CD4-positive, alpha-beta memory T cell (primary cell): ENCODE data around the gene EFNB2. TPM values are rescaled to one million over a fixed set of nuclear protein-coding genes. Genes with fewer than 3 reads are reported as not detected.

Source experiments
- CTCF ChIA-PET: fragments of 350-600 bp; sonication (Branson Sonifier 250); formaldehyde crosslinking; loops from one replicate; lab custom pipeline; 2021; ENCODE audit warnings: inconsistent platforms; ENCODE audit not compliant: partially characterized antibody; lab: Charles Lee
- POLR2A ChIA-PET: fragments of 350-600 bp; sonication (Branson Sonifier 250); formaldehyde crosslinking; loops from one replicate; lab custom pipeline; 2021; ENCODE audit not compliant: partially characterized antibody; lab: Charles Lee
- DNase-seq, 5 donors: peaks; one replicate each; pipeline versions ENCODE4 v3.0.0 to v3.0.0-alpha.2; 2020 to 2022; ENCODE audit warnings: mixed read lengths in 1 of 5
- H3K27ac ChIP-seq: one replicate; pipeline ENCODE4 v1.7.0; 2013; ENCODE audit warnings: low read depth, low read length
- H3K27me3 ChIP-seq: 2 replicates; pipeline ENCODE4 v1.7.0; 2013; ENCODE audit warnings: mild to moderate bottlenecking, low read length, moderate library complexity; ENCODE audit not compliant: insufficient read depth
- H3K36me3 ChIP-seq: 2 replicates; pipeline ENCODE4 v1.7.0; 2013; ENCODE audit warnings: mild to moderate bottlenecking, low read length, moderate library complexity; ENCODE audit not compliant: insufficient read depth
- H3K4me1 ChIP-seq: 2 replicates; pipeline ENCODE4 v1.7.0; 2013; ENCODE audit warnings: mild to moderate bottlenecking, low read length, moderate library complexity; ENCODE audit not compliant: insufficient read depth
- H3K4me3 ChIP-seq, 2 donors: one replicate each; pipeline ENCODE4 v1.7.0; 2013; ENCODE audit warnings: low read length in 2 of 2, mild to moderate bottlenecking in 1 of 2
- H3K9me3 ChIP-seq, 2 donors: one replicate each; pipeline ENCODE4 v1.7.0; 2013; ENCODE audit warnings: low read length in 2 of 2, control low read depth in 1 of 2; ENCODE audit not compliant: control insufficient read depth in 1 of 2
- H3K27ac Mint-ChIP-seq, 7 donors: one replicate each; pipeline ENCODE4 v1.8.0; 2020 to 2021; ENCODE audit warnings: mixed read lengths in 7 of 7, mild to moderate bottlenecking in 6 of 7, inconsistent platforms in 3 of 7, moderate library complexity in 3 of 7
- H3K27me3 Mint-ChIP-seq, 2 donors: one replicate each; pipeline ENCODE4 v1.8.0; 2020 to 2021; ENCODE audit warnings: mixed read lengths in 2 of 2
- H3K36me3 Mint-ChIP-seq, 2 donors: one replicate each; pipeline ENCODE4 v1.8.0; 2020 to 2021; ENCODE audit warnings: mixed read lengths in 2 of 2, inconsistent platforms in 1 of 2, mild to moderate bottlenecking in 1 of 2
- H3K4me1 Mint-ChIP-seq, 4 donors: one replicate each; pipeline ENCODE4 v1.8.0; 2020 to 2021; ENCODE audit warnings: mixed read lengths in 4 of 4, mild to moderate bottlenecking in 1 of 4
- H3K4me3 Mint-ChIP-seq, 8 donors: one replicate each; pipeline ENCODE4 v1.8.0; 2020 to 2021; ENCODE audit warnings: mixed read lengths in 8 of 8, mild to moderate bottlenecking in 7 of 8, moderate library complexity in 6 of 8, inconsistent platforms in 3 of 8
- H3K9me3 Mint-ChIP-seq, 8 donors: one replicate each; pipeline ENCODE4 v1.8.0; 2020 to 2021; ENCODE audit warnings: mixed read lengths in 8 of 8, mild to moderate bottlenecking in 5 of 8, inconsistent platforms in 3 of 8, moderate library complexity in 1 of 8
- intact Hi-C: fragments of 100-400 bp; cut with micrococcal nuclease; formaldehyde crosslinking; loops from one replicate; pipeline ENCODE4 v1.15.1; 2023
- polyA plus RNA-seq, 2 donors: library from polyadenylated mRNA; unstranded; fragments of 300-500 nt; fragmentation: Illumina TruSeq; gene quantifications; one replicate each; pipeline ENCODE4 v1.2.3, GENCODE V29; 2021
- total RNA-seq, 2 experiments: library from RNA; stranded (reverse); gene quantifications; one replicate each; pipeline ENCODE4 v1.2.3, GENCODE V29; 2021

The EFNB2 gene
- total and polyA plus RNA-seq, 4 experiments from 2014 or later: 0.05 to 0.38 (median 0.25) TPM; not detected in 1

DNA sequence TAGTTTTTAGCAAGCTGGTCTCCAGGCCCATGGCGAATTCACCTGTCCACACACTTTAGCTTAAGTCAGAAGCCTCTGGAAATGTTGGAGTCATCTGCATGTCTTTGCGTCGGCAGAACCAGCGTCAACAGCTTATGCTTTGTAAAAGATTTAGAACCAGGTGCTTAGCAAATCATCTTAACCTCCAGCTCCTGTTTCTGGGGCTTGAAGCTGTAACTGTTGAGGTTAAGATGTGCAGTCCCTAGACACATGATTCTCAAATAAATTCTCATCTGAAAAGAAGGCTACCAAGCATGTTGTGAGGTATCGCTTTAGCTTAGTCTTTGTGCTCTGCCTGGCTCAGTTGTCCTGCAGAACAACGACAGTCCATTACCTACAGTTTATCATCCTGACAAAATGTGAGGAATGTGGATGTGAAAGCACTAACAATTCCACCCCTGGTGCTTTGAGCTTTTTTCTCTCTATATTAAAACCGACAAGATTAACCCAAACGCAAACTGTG, 4.4 kb downstream of the EFNB2 start:
- CTCF ChIA-PET: interaction anchor here (0.7 kb wide), 1 partner anchor 22 kb away, joined by 3 read pairs; no protein-coding TSS in a partner anchor
- H3K27me3 ChIP-seq: peaks cover 8% of the 10 kb centered on the region
- no peak for DNase-seq

DNA sequence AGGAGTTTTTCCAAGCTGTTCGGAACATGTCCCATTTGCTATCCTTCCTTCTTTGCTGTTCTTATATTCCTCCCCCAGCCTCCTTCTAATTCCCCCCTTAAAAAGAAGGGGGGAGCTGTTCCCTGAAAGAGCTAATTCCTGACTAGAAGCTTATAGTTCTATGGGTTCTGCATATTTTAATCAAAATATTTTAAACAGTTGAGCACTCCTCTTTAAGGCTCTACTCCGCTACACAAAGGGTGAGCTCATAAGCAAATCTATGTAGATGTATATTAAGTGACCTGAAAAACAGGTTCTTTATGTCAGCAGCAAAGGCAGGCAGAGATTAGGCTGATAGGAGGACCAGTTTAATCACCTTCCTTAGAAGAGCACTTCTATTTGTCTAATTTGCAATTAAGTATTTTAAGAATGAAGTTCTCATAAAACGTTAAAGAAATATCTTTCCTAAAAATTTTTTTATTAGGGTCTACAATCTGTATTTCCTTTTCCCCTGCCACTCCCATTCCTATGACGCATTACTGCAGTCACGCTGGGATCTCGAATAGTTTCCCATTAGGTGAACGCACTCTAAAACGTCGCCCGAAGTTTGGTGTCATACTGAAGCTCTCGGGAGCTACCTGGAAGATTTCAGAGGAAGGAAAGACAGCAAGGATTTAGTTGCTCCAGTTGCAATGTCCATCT, 5.2 kb downstream of the EFNB2 start:
- Mint-ChIP-seq H3K27ac (no peak overlapping the region), H3K4me1 (peaks cover 8 to 15% (median 14%) of the 10 kb centered on the region in 4 donors), H3K9me3 (no peaks in the 10 kb centered on the region), H3K36me3 (peaks cover 0 to 2% of the 10 kb centered on the region in 2 donors), H3K4me3 (no peak overlapping the region), H3K27me3 (peaks cover 31 to 49% of the 10 kb centered on the region in 2 donors)
- no peaks in the 10 kb centered on the region for H3K36me3 ChIP-seq
- no peak for DNase-seq
- no peaks in the 10 kb centered on the region for H3K9me3 ChIP-seq
- peaks cover 8% of the 10 kb centered on the region for H3K27me3 ChIP-seq
- H3K4me1 ChIP-seq: peaks cover 24% of the 10 kb centered on the region
- H3K27ac ChIP-seq: no peak overlapping the region
- intact Hi-C loops: loop anchor here (10.0 kb wide), 1 partner anchor 1396 kb away; no protein-coding TSS in a partner anchor
- ChIA-PET POLR2A (no interaction called here), CTCF (interaction anchor here (0.7 kb wide), 1 partner anchor 21 kb away, joined by 3 read pairs; no protein-coding TSS in a partner anchor)
- no peak overlapping the region for H3K4me3 ChIP-seq

More for the DNA sequence above, 4.4 kb downstream of the EFNB2 start:
- H3K9me3 ChIP-seq: no peaks in the 10 kb centered on the region
- H3K9me3 Mint-ChIP-seq: no peaks in the 10 kb centered on the region
- POLR2A ChIA-PET: no interaction called here
- peaks cover 0 to 2% of the 10 kb centered on the region in 2 donors for H3K36me3 Mint-ChIP-seq
- no peak overlapping the region for H3K4me3 ChIP-seq
- no peaks in the 10 kb centered on the region for H3K36me3 ChIP-seq
- intact Hi-C loops: loop anchor here (10.0 kb wide), 1 partner anchor 1396 kb away; no protein-coding TSS in a partner anchor
- H3K4me3 Mint-ChIP-seq: no peak overlapping the region
- H3K27ac Mint-ChIP-seq: no peak overlapping the region
- peaks cover 27 to 45% of the 10 kb centered on the region in 2 donors for H3K27me3 Mint-ChIP-seq
- peaks cover 8 to 15% (median 14%) of the 10 kb centered on the region in 4 donors for H3K4me1 Mint-ChIP-seq
- H3K4me1 ChIP-seq: peaks cover 24% of the 10 kb centered on the region
- H3K27ac ChIP-seq: no peak overlapping the region

- H3K27me3 ChIP-seq: peaks cover 8% of the 10 kb centered on the region
- intact Hi-C loops: loop anchor here (10.0 kb wide), 1 partner anchor 1395 kb away; no protein-coding TSS in a partner anchor
- Mint-ChIP-seq H3K4me1 (peaks cover 8 to 15% (median 14%) of the 10 kb centered on the region in 4 donors), H3K4me3 (no peak overlapping the region), H3K27ac (no peak overlapping the region), H3K36me3 (no peaks in the 10 kb centered on the region), H3K27me3 (peaks cover 31 to 49% of the 10 kb centered on the region in 2 donors), H3K9me3 (no peaks in the 10 kb centered on the region)
- ChIA-PET POLR2A (no interaction called here), CTCF (no interaction called here)
- H3K9me3 ChIP-seq: no peaks in the 10 kb centered on the region
- DNase-seq: no peak
- peaks cover 22% of the 10 kb centered on the region for H3K4me1 ChIP-seq
- H3K27ac ChIP-seq: no peak overlapping the region
- H3K36me3 ChIP-seq: no peaks in the 10 kb centered on the region
- no peak overlapping the region for H3K4me3 ChIP-seq
Measured at GRCh38 chr13:106529415-106530170, 5.9 kb downstream of the EFNB2 start.

DNA sequence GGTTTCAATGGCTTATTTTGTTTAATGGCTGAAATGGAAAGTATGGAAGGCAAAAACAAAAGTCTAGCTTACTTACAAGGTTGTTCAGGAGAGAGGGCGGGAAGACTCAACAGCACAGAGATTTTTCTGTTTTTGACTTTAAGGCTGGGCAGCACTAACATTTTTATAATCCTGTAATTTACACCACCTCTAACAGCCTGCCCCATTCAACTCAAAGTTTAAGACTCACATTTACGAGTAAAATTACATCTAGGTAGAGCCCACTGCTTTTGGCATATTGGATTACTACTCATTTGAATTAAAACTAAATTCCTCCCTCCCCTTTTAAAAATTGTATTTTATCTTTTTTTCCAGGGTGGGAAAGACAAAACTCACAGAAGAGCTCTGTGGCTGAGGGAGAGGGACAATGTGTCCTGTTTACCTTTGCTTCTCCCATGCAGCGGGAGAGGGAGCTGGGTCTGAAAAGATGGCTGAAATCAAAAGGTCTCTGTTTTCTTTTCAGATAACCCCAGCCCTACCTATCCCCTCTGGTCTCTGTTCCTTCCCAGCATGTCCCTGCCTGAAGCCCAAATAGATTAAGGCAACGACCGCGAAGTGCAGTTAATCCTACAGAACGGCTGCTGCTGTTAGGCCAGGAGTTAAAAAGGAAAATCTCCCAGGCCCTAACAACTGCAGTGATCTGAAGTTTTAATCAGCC, 6.6 kb downstream of the EFNB2 start:
- Mint-ChIP-seq H3K36me3 (no peaks in the 10 kb centered on the region), H3K4me1 (peaks cover 8 to 15% (median 13%) of the 10 kb centered on the region in 4 donors), H3K27ac (no peak overlapping the region), H3K27me3 (peaks cover 31 to 50% of the 10 kb centered on the region in 2 donors), H3K4me3 (no peak overlapping the region), H3K9me3 (no peaks in the 10 kb centered on the region)
- Histone ChIP-seq H3K9me3 (no peaks in the 10 kb centered on the region), H3K36me3 (no peaks in the 10 kb centered on the region), H3K4me3 (no peak overlapping the region), H3K4me1 (peaks cover 15% of the 10 kb centered on the region), H3K27me3 (peaks cover 6% of the 10 kb centered on the region), H3K27ac (no peak overlapping the region)
- DNase-seq: no peak
- CTCF ChIA-PET: interaction anchor here (2.5 kb wide), 1 partner anchor 8 kb away, joined by 10 read pairs; no protein-coding TSS in a partner anchor
- intact Hi-C loops: no loop called here
- POLR2A ChIA-PET: no interaction called here

DNA sequence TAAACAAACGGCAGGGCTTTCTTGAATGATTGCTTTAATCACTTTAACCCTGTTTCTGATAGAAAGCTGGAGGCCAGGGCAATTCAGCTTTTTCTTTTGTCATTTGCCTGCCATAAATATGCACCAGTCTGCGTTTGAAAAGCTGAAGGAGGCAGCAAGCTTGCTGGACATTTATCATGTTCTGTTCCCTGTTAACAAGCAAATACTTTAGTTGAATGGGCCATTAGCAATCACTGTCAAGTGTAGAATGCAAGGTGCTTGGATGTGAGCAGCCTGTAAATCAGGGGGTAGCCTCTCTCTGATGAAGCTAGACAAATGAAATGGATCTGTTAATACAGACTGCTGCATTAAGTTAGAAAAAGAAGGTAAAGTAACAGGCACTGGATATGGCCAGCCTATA, 7.6 kb downstream of the EFNB2 start:
- Histone ChIP-seq H3K4me3 (no peak overlapping the region), H3K9me3 (no peaks in the 10 kb centered on the region), H3K27me3 (peaks cover 4% of the 10 kb centered on the region), H3K27ac (no peak overlapping the region), H3K4me1 (peaks cover 4% of the 10 kb centered on the region), H3K36me3 (no peaks in the 10 kb centered on the region)
- CTCF ChIA-PET: interaction anchor here (2.5 kb wide), 1 partner anchor 9 kb away, joined by 10 read pairs; no protein-coding TSS in a partner anchor
- Mint-ChIP-seq H3K36me3 (no peaks in the 10 kb centered on the region), H3K9me3 (no peaks in the 10 kb centered on the region), H3K27ac (no peak overlapping the region), H3K4me1 (peaks cover 2 to 4% (median 4%) of the 10 kb centered on the region in 4 donors), H3K27me3 (peaks cover 26 to 47% of the 10 kb centered on the region in 2 donors), H3K4me3 (no peak overlapping the region)
- DNase-seq: no peak
- intact Hi-C loops: no loop called here
- POLR2A ChIA-PET: no interaction called here

DNA sequence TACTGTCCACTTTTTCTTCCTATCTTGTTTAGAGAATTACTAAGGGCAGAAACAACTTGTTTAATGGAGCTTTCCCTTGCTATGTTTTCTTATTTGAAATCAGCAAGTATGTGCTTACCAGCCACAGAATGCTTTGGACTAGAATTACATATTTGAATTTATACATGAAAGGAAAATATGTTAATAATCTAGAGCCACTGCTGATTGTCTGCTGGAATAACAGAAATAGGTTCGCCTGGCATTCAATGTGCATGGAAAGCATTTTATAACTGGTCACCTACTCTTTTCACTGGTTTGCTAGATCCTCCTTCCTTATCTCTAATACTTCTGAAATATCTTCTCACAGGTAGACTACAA, 8.0 kb downstream of the EFNB2 start:
- no peak for DNase-seq
- Mint-ChIP-seq H3K27me3 (peaks cover 25 to 46% of the 10 kb centered on the region in 2 donors), H3K4me3 (no peak overlapping the region), H3K9me3 (no peaks in the 10 kb centered on the region), H3K4me1 (peaks cover 0 to under 1% (median under 1%) of the 10 kb centered on the region in 4 donors), H3K27ac (no peak overlapping the region), H3K36me3 (no peaks in the 10 kb centered on the region)
- intact Hi-C loops: no loop called here
- Histone ChIP-seq H3K4me3 (no peak overlapping the region), H3K36me3 (no peaks in the 10 kb centered on the region), H3K9me3 (no peaks in the 10 kb centered on the region), H3K27me3 (peaks cover 4% of the 10 kb centered on the region), H3K4me1 (peaks cover under 1% of the 10 kb centered on the region), H3K27ac (no peak overlapping the region)
- POLR2A ChIA-PET: no interaction called here
- CTCF ChIA-PET: interaction anchor here (2.5 kb wide), 1 partner anchor 9 kb away, joined by 10 read pairs; no protein-coding TSS in a partner anchor
